DND-41 (cell line): ENCODE results near the gene DTL.

Experiments used
- EZH2 ChIP-seq: IDR thresholded peaks from 3 replicates; pipeline ENCODE4 v1.6.1; 2012; ENCODE audit warnings: borderline replicate concordance, low read depth, mild to moderate bottlenecking, moderate library complexity, low read length, inconsistent platforms; ENCODE audit not compliant: severe bottlenecking
- TF ChIP-seq, protein P1 (sequence below): IDR thresholded peaks from 2 replicates; pipeline ENCODE4 v1.5.1; 2012; ENCODE audit warnings: borderline replicate concordance, low read length, moderate library complexity, mild to moderate bottlenecking; ENCODE audit not compliant: poor library complexity, severe bottlenecking; ENCODE audit errors: extremely low read depth

- TF ChIP-seq, protein P1, sequence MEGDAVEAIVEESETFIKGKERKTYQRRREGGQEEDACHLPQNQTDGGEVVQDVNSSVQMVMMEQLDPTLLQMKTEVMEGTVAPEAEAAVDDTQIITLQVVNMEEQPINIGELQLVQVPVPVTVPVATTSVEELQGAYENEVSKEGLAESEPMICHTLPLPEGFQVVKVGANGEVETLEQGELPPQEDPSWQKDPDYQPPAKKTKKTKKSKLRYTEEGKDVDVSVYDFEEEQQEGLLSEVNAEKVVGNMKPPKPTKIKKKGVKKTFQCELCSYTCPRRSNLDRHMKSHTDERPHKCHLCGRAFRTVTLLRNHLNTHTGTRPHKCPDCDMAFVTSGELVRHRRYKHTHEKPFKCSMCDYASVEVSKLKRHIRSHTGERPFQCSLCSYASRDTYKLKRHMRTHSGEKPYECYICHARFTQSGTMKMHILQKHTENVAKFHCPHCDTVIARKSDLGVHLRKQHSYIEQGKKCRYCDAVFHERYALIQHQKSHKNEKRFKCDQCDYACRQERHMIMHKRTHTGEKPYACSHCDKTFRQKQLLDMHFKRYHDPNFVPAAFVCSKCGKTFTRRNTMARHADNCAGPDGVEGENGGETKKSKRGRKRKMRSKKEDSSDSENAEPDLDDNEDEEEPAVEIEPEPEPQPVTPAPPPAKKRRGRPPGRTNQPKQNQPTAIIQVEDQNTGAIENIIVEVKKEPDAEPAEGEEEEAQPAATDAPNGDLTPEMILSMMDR: no peak
- TF ChIP-seq EZH2: no peak
Observed at GRCh38 chr1:212082765-212083406, 47.3 kb downstream of the DTL start.
